ENCODE data around the gene GPR161. TPM values are rescaled to one million over a fixed set of nuclear protein-coding genes. Genes with fewer than 3 reads are reported as not detected.
"Not testable (repeated sequence)": the region's sequence is repeated elsewhere in the genome, so short reads cannot be mapped to it uniquely, and the experiment has no call there.

The GPR161 gene
- total RNA-seq, 2 donors from 2014 or later, result 0.93 to 1.1 TPM

DNA sequence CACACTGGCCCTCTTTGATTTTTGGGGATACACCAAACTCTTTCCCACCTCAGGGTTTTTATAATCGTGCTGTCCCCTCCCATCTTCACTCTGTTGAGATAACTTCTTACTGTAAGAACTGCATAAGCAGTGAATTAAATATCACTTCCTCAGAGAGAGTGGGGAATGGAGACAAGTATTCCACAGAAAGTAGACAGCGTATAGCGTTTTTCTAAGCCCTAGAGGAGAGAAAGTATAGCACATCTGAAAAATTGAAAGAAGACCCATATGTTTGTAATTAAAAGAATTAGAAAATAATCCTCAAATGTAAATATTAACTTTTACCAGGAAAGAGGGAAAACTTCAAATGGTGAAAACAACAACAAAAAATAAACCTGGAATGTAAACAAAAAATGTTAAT is 67.3 kb downstream of the GPR161 start:
- no peak for ATAC-seq (replicated peaks)
- no peaks in the 10 kb centered on the region for H3K4me1 Mint-ChIP-seq
- H3K27me3 Mint-ChIP-seq, result no peaks in the 10 kb centered on the region

DNA sequence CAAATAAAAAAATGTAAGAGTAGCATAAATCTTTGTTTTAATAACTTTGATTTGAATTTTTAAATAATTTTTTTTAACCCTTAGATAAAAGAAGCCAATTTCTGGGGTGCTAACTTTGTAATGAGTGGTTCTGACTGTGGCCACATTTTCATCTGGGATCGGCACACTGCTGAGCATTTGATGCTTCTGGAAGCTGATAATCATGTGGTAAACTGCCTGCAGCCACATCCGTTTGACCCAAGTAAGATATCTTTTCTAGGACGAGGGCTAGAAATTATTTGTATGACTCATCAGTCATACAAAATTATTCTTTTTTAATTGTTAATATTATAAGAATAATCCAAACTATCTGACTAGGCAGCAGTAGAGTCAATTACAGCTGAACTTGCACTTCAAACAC is 71.2 kb downstream of the GPR161 start:
- no peaks in the 10 kb centered on the region for H3K4me1 Mint-ChIP-seq
- H3K4me3 Mint-ChIP-seq, result no peak overlapping the region
- ATAC-seq (replicated peaks), result no peak
- no peaks in the 10 kb centered on the region for H3K27me3 Mint-ChIP-seq
- no peaks in the 10 kb centered on the region for H3K9me3 Mint-ChIP-seq
- H3K27ac Mint-ChIP-seq, result no peak overlapping the region
- H3K36me3 Mint-ChIP-seq (ENCODE audit: low read depth), result peaks cover 73% of the 10 kb centered on the region

More for the DNA sequence above, 67.3 kb downstream of the GPR161 start:
- Mint-ChIP-seq H3K27ac (no peak overlapping the region), H3K9me3 (no peaks in the 10 kb centered on the region), H3K4me3 (no peak overlapping the region), H3K36me3 (ENCODE audit: low read depth) (peaks cover 89% of the 10 kb centered on the region)

DNA sequence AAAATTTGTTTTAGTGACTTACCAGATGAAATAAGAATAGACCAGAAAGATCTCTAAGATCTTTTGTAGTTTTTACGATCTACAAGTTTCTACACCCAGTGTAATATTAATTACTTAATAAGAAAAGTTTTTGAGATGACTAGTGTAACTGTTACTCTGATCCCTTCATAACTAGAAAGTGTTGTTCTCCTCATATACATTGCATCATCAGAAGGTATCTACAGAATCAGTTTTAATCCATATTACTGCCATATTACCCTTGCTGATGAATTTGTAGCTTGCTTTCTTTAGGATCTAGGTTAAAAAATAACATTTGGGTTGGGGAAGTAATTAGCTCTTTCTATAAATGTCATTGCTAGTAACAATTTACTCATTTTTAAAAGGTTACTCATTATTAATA is 72.5 kb downstream of the GPR161 start:
- Mint-ChIP-seq H3K4me3 (no peak overlapping the region), H3K4me1 (no peaks in the 10 kb centered on the region), H3K9me3 (no peaks in the 10 kb centered on the region), H3K36me3 (ENCODE audit: low read depth) (peaks cover 75% of the 10 kb centered on the region), H3K27me3 (no peaks in the 10 kb centered on the region), H3K27ac (no peak overlapping the region)
- no peak for ATAC-seq (replicated peaks)

DNA sequence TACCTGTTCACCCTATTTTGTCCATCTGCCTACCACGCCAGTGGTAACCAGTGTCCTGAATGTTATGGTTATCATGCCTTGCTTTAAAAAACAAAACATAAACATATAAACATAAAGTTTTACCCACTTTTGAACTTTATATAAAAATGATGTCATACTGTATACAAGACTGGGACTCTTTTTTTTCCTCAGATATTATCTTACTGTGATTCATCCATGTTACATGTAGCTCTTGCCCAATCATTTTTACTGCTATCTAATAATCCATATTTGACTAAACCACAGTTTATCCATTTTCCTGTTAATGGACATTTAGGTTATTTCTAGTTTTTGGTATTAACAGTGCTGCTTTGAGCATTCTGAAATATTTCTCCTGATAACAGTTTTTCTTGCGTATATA is 78.8 kb downstream of the GPR161 start:
- Mint-ChIP-seq H3K27ac (no peak overlapping the region), H3K4me1 (no peaks in the 10 kb centered on the region), H3K9me3 (no peaks in the 10 kb centered on the region), H3K4me3 (no peak overlapping the region), H3K27me3 (no peaks in the 10 kb centered on the region), H3K36me3 (ENCODE audit: low read depth) (peaks cover 23% of the 10 kb centered on the region)
- no peak for ATAC-seq (replicated peaks)

DNA sequence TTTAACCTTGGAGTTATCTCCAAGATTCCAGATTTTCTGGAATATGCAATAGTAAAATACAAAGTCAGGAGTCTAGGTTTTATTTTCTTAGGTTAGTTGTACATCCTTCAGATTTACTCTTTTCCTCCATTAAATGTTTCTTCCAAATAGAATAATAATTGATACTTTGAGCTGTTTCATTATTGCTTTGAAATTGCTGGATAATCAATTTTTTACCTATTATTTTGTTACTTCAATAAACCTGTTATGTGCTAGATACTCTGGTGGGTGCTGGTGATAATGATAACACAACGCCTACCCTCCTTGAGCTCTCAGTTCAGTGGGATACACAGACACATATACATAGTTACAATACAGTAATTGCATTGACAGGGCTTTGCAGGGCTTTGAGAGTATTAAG is 79.4 kb downstream of the GPR161 start:
- H3K27ac Mint-ChIP-seq, result no peak overlapping the region
- ATAC-seq (replicated peaks), result no peak
- no peaks in the 10 kb centered on the region for H3K4me1 Mint-ChIP-seq
- H3K9me3 Mint-ChIP-seq, result no peaks in the 10 kb centered on the region
- peaks cover 23% of the 10 kb centered on the region for H3K36me3 Mint-ChIP-seq (ENCODE audit: low read depth)
- H3K4me3 Mint-ChIP-seq, result no peak overlapping the region
- H3K27me3 Mint-ChIP-seq, result no peaks in the 10 kb centered on the region

DNA sequence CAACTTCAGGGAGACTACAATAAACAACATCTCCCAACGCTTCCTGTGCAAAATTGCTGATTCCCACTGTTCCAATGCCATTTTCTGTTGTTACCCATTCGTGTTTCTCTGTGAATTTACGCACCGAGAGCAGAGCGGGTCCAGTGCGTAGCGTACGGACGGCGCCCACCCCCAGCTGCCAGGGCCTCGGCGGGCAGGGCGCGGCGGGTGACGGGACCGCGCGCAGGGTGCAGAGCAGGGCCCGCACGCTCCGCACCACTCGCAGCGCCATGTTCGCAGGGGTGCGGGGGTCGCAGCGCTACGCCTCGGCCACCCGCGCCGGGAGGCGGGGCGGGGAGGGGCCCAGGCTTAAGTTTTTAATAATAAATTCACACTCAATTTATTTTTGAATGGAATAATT is 80.6 kb downstream of the GPR161 start:
- not testable (repeated sequence) for H3K27ac Mint-ChIP-seq; ATAC-seq (replicated peaks); H3K4me1 Mint-ChIP-seq; H3K4me3 Mint-ChIP-seq; H3K27me3 Mint-ChIP-seq; H3K9me3 Mint-ChIP-seq
- H3K36me3 Mint-ChIP-seq (ENCODE audit: low read depth), result peaks cover 24% of the 10 kb centered on the region

DNA sequence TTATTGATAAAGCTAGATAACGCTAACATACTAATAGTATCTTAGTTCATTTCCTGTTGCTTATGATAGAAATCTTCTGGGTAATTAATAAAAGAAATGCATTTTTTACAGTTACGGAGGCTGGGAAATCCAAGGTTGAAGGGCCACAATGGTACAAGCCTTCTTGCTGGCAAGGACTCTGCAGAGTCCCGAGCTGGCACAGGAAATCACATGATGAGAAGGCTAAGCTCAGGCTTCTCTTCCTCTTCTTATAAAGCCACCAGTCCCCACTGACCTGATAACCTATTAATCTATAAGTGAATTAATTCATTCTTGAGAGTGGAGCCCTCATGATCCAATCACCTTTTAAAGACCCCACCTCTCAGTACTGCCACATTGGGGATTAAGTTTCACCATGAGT is 82.6 kb downstream of the GPR161 start:
- Mint-ChIP-seq H3K27me3 (no peaks in the 10 kb centered on the region), H3K27ac (no peak overlapping the region), H3K36me3 (ENCODE audit: low read depth) (peaks cover 19% of the 10 kb centered on the region), H3K4me1 (no peaks in the 10 kb centered on the region), H3K4me3 (no peak overlapping the region), H3K9me3 (no peaks in the 10 kb centered on the region)
- no peak for ATAC-seq (replicated peaks)

DNA sequence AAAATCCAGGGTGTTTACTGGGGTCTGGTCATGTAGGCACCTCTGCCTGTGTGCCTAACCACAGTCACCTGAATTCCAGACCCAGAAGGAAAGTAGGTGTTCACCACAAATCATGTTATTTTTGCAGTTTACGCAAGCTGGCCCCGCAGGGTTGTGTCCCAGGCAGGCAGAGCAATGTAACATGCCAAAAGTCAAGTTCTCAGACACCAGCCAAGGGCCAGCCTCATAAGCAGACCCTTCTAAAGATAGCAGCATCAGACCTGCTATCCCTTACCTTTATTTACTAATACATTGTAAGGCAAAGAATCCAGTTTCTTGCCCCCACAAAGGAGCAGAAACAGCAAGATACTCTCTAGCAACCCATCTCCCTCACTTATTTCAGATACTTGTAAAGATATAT is 83.0 kb downstream of the GPR161 start:
- H3K9me3 Mint-ChIP-seq, result no peaks in the 10 kb centered on the region
- H3K4me1 Mint-ChIP-seq, result no peaks in the 10 kb centered on the region
- no peak overlapping the region for H3K27ac Mint-ChIP-seq
- no peak overlapping the region for H3K4me3 Mint-ChIP-seq
- peaks cover 21% of the 10 kb centered on the region for H3K36me3 Mint-ChIP-seq (ENCODE audit: low read depth)
- no peaks in the 10 kb centered on the region for H3K27me3 Mint-ChIP-seq
- ATAC-seq (replicated peaks), result no peak

DNA sequence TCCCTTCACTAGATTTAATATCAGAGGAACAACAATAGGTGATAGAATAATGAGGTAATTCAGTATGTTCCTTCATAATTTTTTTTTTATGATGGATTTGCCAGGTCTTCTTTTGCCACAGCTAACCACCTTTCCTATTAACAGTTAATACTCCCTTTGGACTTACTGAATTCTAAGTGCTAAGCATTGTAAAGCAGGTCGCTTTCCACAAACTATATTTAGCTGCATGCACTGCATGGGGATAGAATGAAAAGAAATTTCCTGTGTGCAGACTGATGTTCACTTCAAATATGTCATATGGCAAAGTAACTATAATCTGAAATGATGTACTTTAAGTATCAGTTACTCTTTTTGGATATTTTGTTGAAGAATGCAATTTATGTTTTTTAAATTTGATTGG is 85.8 kb downstream of the GPR161 start:
- ATAC-seq (replicated peaks), result no peak
- Mint-ChIP-seq H3K4me1 (no peaks in the 10 kb centered on the region), H3K4me3 (no peak overlapping the region), H3K27ac (no peak overlapping the region), H3K9me3 (no peaks in the 10 kb centered on the region), H3K27me3 (no peaks in the 10 kb centered on the region), H3K36me3 (ENCODE audit: low read depth) (peaks cover 25% of the 10 kb centered on the region)

DNA sequence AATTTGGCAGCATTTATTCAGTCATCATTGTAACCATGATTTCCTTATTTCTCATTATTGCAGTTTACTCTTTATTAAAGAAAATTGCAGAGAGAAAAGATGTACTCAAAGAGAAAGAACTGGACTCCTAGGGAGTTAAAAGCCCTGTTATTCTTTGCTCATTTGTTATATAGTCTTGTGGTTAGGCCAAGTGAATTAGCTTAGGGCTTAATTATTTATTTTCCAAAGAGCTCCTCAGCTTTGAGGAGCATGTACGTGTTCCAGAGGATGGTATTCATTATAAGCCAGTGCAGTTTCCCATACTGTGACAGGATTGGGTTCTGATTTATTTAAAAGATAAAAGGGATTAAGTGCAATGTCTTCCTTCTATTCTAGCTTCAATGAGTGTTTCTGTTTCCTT is 86.4 kb downstream of the GPR161 start:
- Mint-ChIP-seq H3K4me3 (no peak overlapping the region), H3K27me3 (no peaks in the 10 kb centered on the region), H3K9me3 (no peaks in the 10 kb centered on the region), H3K27ac (no peak overlapping the region), H3K4me1 (no peaks in the 10 kb centered on the region), H3K36me3 (ENCODE audit: low read depth) (peaks cover 29% of the 10 kb centered on the region)
- ATAC-seq (replicated peaks), result no peak

DNA sequence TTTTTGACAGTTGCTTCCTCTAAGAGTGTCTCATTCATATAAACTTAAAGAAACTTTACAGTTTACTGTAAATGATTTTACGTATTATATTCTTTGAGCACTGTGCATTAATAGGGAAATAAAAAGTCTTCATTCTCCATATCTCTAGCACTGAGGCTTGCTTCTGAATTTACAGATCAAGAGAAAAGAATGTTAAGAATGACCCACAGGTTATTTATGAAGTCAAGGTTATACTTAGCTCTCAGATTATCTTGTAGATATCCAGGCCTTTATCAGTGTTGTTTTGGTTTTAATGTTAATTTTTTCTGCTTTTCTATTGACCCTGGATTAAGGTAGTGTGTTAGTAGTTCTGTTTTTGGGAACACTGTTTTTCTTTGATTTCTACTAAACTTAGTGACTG is 91.4 kb downstream of the GPR161 start:
- Mint-ChIP-seq H3K9me3 (no peaks in the 10 kb centered on the region), H3K4me1 (no peaks in the 10 kb centered on the region), H3K4me3 (no peak overlapping the region), H3K27me3 (no peaks in the 10 kb centered on the region), H3K27ac (no peak overlapping the region), H3K36me3 (ENCODE audit: low read depth) (peaks cover 52% of the 10 kb centered on the region)
- ATAC-seq (replicated peaks), result no peak

DNA sequence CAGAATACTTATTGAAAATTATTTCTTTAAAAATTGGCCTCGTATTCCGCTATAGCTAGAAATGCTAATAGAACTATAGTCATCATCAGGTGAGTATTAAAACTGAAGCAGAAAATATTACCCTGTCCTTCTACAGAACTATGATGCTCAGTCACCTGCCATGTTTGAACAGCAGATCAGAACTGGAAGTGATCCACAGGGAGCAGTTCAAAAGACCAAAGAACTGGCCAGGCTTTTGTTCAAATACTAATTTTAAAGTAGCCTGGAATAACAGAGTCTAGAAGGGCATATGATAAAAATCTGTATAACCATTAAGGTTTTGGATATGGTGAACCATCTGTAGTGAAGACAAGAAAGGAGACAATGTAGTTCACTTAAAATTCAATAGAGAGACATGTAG is 94.4 kb downstream of the GPR161 start:
- H3K4me3 Mint-ChIP-seq, result no peak overlapping the region
- H3K36me3 Mint-ChIP-seq (ENCODE audit: low read depth), result peaks cover 35% of the 10 kb centered on the region
- H3K27ac Mint-ChIP-seq, result no peak overlapping the region
- no peaks in the 10 kb centered on the region for H3K9me3 Mint-ChIP-seq
- no peaks in the 10 kb centered on the region for H3K4me1 Mint-ChIP-seq
- ATAC-seq (replicated peaks), result no peak
- no peaks in the 10 kb centered on the region for H3K27me3 Mint-ChIP-seq

DNA sequence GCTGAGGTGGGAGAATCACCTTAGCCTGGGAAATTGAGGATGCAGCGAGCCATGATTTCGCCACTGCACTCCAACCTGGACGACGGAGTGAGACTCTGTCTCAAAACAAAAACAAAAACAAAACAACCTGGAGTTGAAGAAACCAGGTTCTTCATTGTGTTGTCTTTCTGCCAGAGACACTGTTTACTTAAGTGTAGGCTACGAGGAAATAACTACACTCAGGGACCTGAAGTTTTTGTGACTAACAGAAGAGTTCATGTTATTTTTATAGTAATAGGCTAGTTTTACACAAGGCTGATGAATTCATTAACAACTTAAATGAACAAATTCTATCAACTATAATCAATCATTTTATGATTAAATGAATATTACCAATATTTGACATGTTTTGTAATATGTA is 101.4 kb downstream of the GPR161 start:
- H3K4me3 Mint-ChIP-seq, result no peak overlapping the region
- no peak overlapping the region for H3K27ac Mint-ChIP-seq
- H3K27me3 Mint-ChIP-seq, result no peaks in the 10 kb centered on the region
- ATAC-seq (replicated peaks), result no peak
- H3K4me1 Mint-ChIP-seq, result no peaks in the 10 kb centered on the region
- no peaks in the 10 kb centered on the region for H3K9me3 Mint-ChIP-seq
- peaks cover 5% of the 10 kb centered on the region for H3K36me3 Mint-ChIP-seq (ENCODE audit: low read depth)

DNA sequence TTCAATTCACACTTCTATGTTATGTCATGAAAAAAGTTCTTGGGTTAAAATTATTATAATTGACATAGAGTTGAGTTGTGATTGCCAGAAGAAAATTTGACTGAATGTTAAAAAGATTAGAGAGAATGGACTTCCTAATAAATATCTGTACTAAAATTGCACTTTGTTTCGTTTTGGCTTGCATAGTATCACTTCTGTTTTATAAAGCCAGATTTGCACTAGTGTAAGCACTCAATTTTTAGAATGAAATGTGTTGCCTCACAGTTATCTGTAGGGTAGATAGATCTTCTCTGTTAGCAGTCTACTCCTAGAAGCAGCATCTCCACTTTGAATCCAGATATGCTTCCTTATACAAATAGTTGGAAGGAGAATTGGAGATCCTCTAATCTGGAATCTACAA is 104.7 kb downstream of the GPR161 start:
- Mint-ChIP-seq H3K36me3 (ENCODE audit: low read depth) (peaks cover 5% of the 10 kb centered on the region), H3K4me3 (no peak overlapping the region), H3K27ac (no peak overlapping the region), H3K9me3 (no peaks in the 10 kb centered on the region), H3K27me3 (no peaks in the 10 kb centered on the region), H3K4me1 (no peaks in the 10 kb centered on the region)
- ATAC-seq (replicated peaks), result no peak

DNA sequence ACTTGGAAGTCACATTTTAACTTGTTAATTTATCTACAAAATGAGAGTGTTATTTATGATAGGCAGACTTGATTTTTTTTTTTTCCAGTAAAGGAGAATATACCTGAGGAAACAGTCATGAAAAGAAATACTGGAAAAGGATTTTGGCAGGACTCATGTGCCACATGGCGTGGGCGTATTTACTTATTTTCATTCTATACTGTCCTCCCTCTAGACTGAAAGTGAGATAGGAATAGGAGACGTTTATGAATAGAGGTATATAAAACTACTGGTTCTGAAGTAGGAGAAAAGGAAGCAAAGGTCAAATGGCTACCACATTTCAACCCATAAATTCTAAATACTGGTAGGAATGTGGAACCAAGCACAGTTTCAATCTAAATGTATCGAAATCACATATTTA is 105.1 kb downstream of the GPR161 start:
- Mint-ChIP-seq H3K9me3 (no peaks in the 10 kb centered on the region), H3K4me3 (no peak overlapping the region), H3K27me3 (no peaks in the 10 kb centered on the region), H3K4me1 (no peaks in the 10 kb centered on the region), H3K27ac (no peak overlapping the region), H3K36me3 (ENCODE audit: low read depth) (peaks cover 5% of the 10 kb centered on the region)
- ATAC-seq (replicated peaks), result no peak

DNA sequence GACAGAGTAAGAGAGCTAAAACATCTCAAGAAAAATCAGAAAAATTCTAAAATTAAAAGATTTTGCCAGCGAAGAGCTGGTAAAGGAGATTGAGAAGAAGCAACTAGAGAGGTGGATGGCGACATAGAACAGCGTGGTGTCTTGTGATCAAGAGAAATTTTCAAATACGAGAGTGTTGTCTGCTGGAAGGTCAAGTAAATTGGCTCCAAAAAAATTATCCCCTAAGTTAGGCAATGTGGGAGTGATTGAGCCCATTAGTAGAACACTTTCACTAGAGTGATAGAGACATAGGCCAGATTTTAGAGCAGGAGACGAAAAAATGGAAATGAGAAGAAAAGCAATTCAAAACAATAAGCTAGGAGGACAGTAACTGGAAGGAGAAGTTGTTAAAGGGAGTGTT is 105.5 kb downstream of the GPR161 start:
- no peak for ATAC-seq (replicated peaks)
- no peaks in the 10 kb centered on the region for H3K27me3 Mint-ChIP-seq
- no peak overlapping the region for H3K27ac Mint-ChIP-seq

More for the DNA sequence above, 105.5 kb downstream of the GPR161 start:
- Mint-ChIP-seq H3K9me3 (no peaks in the 10 kb centered on the region), H3K36me3 (ENCODE audit: low read depth) (peaks cover 5% of the 10 kb centered on the region), H3K4me3 (no peak overlapping the region), H3K4me1 (no peaks in the 10 kb centered on the region)

All from activated T-helper 17 cell treated with anti-CD3 and anti-CD28 coated beads, Interleukin-2, amount 50 U/mL, for 72 hours (primary cell).